Spleen (tissue), 7 donors: ENCODE data around the gene SLC6A13.

ENCODE experiments used
- CTCF ChIP-seq, 11 experiments: fragments of 200-600 bp in 7 of 11; fragments of 450-650 bp in 4 of 11; sonication (generic) in 4 of 11; IDR thresholded peaks in 8 of 11; conservative IDR thresholded peaks in 3 of 11; 1 replicate in 7 of 11; 2 replicates in 4 of 11; pipeline versions ENCODE4 v1.4.0 to v1.8.0; 2016 to 2021; ENCODE audit warnings: antibody characterized with exemption in 11 of 11, inconsistent platforms in 4 of 11, mild to moderate bottlenecking in 1 of 11
- POLR2A ChIP-seq, 3 donors: fragments of 450-650 bp; IDR thresholded peaks; one replicate each; pipeline ENCODE4 v1.5.1; 2017; ENCODE audit warnings: antibody characterized with exemption in 3 of 3, mild to moderate bottlenecking in 1 of 3
- donor health status: DM: no; HTN: no; CAD: no; lungs with moderate emphysema.
- donor health status: DM: no; HTN: no; CAD: no.
- donor health status: DM: no; HTN: no; CAD: no.

GRCh38 chr12:185576-185955 is 77.1 kb downstream of the SLC6A13 start:
- no peak for TF ChIP-seq POLR2A (IDR thresholded peaks at IDR 0.05)
- no peak for TF ChIP-seq CTCF (IDR thresholded peaks at IDR 0.05 in 8 of 11, conservative IDR thresholded peaks at IDR 0.05 in 3 of 11)
